ENCODE results near the gene DLK1.

DLK1 gene

DNA sequence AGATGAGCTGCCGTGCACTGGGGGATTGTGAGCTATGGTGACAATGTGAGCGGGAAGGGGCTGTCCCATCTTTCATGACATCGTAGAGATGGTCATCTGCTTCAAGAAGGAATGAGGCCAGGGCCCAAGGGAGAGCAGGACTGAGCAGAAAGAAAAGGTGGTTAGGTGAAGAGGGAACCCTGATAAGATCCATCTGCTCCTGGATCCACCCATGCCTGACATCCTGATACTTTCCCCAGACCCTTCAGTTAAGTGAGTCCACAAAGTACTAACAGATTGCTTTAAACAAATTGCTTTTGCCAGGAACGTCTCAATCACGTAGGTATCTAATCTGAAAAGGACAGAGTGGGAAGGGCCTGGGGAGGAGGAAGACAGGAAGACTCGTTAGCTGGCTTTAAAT is 25.4 kb upstream of the DLK1 start:
- no peak for DNase-seq (ENCODE audit: low spot score)
- TF ChIP-seq, protein P1, sequence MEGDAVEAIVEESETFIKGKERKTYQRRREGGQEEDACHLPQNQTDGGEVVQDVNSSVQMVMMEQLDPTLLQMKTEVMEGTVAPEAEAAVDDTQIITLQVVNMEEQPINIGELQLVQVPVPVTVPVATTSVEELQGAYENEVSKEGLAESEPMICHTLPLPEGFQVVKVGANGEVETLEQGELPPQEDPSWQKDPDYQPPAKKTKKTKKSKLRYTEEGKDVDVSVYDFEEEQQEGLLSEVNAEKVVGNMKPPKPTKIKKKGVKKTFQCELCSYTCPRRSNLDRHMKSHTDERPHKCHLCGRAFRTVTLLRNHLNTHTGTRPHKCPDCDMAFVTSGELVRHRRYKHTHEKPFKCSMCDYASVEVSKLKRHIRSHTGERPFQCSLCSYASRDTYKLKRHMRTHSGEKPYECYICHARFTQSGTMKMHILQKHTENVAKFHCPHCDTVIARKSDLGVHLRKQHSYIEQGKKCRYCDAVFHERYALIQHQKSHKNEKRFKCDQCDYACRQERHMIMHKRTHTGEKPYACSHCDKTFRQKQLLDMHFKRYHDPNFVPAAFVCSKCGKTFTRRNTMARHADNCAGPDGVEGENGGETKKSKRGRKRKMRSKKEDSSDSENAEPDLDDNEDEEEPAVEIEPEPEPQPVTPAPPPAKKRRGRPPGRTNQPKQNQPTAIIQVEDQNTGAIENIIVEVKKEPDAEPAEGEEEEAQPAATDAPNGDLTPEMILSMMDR (IDR thresholded peaks at IDR 0.05; ENCODE audit: extremely low read depth, missing control alignments), result no peak

DNA sequence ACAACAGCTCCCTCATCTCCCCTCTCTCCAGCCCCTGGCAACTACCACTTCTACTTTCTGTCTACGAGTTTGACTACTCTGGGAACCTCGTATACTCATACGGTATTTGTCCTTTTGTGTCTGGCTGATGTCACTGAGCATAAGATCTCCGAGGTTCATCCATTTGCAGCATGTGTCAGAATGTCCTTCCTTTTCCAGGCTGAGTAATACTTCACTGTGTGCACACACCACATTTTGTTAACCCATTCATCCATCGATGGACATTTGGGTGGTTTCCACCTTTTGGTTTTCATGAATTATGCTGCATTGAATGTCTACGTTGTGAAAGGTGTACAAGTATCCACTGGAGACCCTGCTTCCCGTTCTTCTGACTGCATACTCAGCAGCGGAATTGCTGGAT is 24.1 kb upstream of the DLK1 start:
- DNase-seq (ENCODE audit: low spot score), result no peak
- TF ChIP-seq, protein P1 (IDR thresholded peaks at IDR 0.05; ENCODE audit: extremely low read depth, missing control alignments), result no peak

DNA sequence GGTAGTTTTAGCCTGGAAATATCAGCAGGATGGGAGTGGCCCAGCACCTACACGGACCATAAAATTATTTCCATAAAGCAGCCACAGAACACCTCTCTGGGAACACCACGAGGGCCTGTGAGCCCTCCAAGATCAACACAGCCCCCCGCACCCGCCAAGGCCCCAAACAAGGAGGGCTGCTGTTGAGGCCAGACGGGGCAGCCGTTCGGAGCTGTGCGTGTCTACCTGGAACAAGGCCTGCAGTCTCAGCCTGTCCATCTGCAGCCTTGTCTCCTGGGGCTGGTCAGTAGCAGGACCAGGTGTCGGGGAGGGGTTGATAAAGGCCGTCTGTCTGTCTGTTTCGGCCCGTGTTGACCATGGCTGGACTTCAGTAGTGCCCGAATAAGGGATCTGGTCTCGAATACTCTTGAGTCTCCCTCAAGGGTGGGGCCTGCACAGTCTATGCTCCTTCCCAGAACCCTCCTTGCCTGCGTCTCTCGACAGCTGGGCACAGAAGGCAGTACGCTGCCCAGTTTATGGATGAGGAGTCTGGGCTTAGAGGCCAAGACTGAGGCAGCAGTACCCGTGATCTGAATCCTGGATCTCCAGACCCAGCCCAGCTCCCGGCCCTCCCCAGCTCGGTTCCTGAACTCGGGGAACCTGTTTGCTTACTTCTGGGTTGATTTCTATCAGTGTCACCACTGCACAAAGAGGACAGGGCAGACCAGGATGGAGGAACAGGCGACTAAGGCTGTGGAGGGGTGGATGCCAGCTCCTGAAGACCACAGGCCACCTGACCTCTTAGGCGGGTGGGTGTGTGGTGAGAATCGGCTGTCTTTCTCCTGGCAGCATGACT is 23.1 kb upstream of the DLK1 start:
- DNase-seq (ENCODE audit: low spot score), result no peak

DNA sequence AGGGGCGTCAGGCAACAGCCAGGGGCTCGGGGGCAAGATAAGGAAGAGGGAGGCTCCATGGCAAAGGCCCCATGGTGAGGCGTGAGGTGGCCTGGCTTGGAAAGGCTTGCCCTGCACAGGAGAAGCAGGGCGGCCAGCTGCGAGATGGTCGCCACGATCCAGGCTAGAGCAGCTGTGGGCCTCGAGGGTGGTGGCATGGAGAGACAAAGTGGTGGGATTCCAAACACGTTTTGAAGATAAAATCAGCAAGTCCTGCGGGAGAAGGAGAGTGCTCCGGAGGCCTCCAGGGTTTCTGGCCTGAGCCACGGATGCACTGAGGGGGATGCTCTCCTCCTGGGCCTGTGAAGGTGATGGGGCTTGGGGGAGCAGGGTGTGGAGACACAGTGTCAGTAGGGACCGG is 20.5 kb upstream of the DLK1 start:
- TF ChIP-seq, protein P1 (IDR thresholded peaks at IDR 0.05; ENCODE audit: extremely low read depth, missing control alignments), result no peak
- no peak for DNase-seq (ENCODE audit: low spot score)

More for the DNA sequence above, 23.1 kb upstream of the DLK1 start:
- TF ChIP-seq, protein P1 (IDR thresholded peaks at IDR 0.05; ENCODE audit: extremely low read depth, missing control alignments), result no peak

DNA sequence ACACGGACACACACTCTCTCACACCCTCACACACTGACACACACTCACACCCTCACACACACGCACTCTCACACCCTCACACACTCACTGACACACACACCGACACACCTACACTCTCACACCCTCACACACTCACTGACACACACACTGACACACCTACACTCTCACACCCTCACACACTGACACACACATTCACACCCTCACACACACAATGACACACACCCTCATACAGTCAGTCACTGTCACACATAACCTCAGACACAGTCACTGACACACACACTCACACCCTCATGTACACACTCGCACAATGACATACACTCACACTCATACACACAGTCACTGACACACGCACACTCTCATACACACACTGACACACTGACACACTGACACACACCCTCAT is 19.8 kb upstream of the DLK1 start:
- DNase-seq (ENCODE audit: low spot score), result no peak
- TF ChIP-seq, protein P1 (IDR thresholded peaks at IDR 0.05; ENCODE audit: extremely low read depth, missing control alignments), result no peak

DNA sequence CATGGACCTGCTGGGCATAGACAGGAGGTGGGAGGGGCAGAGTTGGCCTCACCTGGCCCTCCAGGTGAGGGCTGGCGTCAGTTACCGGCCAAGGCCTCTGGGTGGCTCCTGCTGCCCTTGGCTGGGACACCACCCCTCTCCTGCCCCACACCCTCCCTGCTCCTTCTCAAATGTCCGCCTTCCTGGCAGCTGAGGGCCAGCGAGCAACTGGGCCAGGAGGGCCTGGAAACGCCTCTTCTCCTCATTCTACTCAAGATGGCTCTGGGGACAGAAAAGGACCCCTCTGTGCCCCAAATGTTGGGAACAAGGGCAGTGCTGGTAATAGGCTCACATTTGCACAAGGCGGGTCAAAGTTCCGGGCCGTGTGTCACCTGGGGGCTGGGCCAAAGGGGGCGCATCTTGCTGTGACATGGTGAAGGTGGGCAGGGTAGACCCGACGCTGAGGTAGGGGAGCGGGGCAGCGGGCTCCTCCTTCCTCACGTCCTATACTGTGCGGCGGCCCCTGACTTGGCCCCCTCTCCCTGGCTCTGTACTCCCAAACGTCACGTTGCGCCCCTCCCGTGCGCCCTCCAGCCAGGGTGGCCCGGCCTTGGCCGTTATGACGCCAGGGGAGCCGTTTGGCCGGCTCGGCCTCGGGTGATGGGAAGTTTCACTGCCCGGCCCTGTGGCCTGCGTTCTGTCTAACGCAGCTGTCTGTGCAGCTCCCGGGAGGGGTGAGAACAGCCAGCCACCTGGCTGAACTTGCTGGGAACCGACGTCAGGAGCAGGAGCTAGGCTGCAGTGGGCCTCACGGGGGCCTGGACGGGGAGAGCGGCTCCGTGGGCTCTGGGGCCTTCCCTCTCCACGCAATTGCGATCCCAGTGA is 18.0 kb upstream of the DLK1 start:
- TF ChIP-seq, protein P1 (IDR thresholded peaks at IDR 0.05; ENCODE audit: extremely low read depth, missing control alignments), result no peak
- DNase-seq (ENCODE audit: low spot score), result no peak

Data from GM20000 (cell line).